SK-N-MC (cell line): Measurements from ENCODE around the gene H2AZ2.

Source experiments
- EZH2 ChIP-seq: fragments of 200-600 bp; sonication (generic); IDR thresholded peaks from one replicate; pipeline ENCODE4 v1.6.1; 2017; ENCODE audit warnings: antibody characterized with exemption
- FOXP2 ChIP-seq: optimal IDR thresholded peaks from 2 replicates; pipeline ENCODE3; 2011; ENCODE audit warnings: mild to moderate bottlenecking, moderate library complexity; ENCODE audit not compliant: insufficient read depth; ENCODE audit errors: extremely low read length, control extremely low read depth
- POLR2AphosphoS5 ChIP-seq: IDR thresholded peaks from 2 replicates; pipeline ENCODE4 v1.6.1; 2012; ENCODE audit warnings: mild to moderate bottlenecking, low read depth, low read length, borderline replicate concordance

- TF ChIP-seq POLR2AphosphoS5 (no peak), EZH2 (no peak), FOXP2 (no peak)
These were observed 35.0 kb upstream of the H2AZ2 start for GRCh38 chr7:44882899-44883298.
